ENCODE data around the gene COBL. TPM values are rescaled to one million over a fixed set of nuclear protein-coding genes. Genes with fewer than 3 reads are reported as not detected.
A peak's percentile ranks its signal among the peaks of the same experiment; 100 is the strongest.

COBL gene
- total RNA-seq, 1 donor from 2014 or later: 0.05 TPM

GRCh38 chr7:51303142-51303525 is 13.5 kb downstream of the COBL start:
- Mint-ChIP-seq H3K9me3 (no peaks in the 10 kb centered on the region), H3K27me3 (ENCODE audit: low read depth) (peaks cover 2% of the 10 kb centered on the region), H3K4me1 (no peaks in the 10 kb centered on the region), H3K36me3 (ENCODE audit: low read depth) (no peaks in the 10 kb centered on the region), H3K27ac (ENCODE audit: unreplicated experiment) (no peak overlapping the region), H3K4me3 (no peak overlapping the region)
- DNase-seq (ENCODE audit: low read depth, low spot score): no peak
- no peak for TF ChIP-seq CTCF (conservative IDR thresholded peaks at IDR 0.05)

- H3K27me3 Mint-ChIP-seq (ENCODE audit: low read depth): no peaks in the 10 kb centered on the region
- H3K36me3 Mint-ChIP-seq (ENCODE audit: low read depth): no peaks in the 10 kb centered on the region
- no peak for TF ChIP-seq CTCF (conservative IDR thresholded peaks at IDR 0.05)
- H3K9me3 Mint-ChIP-seq: no peaks in the 10 kb centered on the region
- H3K4me1 Mint-ChIP-seq: no peaks in the 10 kb centered on the region
- no peak overlapping the region for H3K4me3 Mint-ChIP-seq
- H3K27ac Mint-ChIP-seq (ENCODE audit: unreplicated experiment): no peak overlapping the region
- DNase-seq (ENCODE audit: low read depth, low spot score): no peak
These were observed 14.8 kb downstream of the COBL start for GRCh38 chr7:51301806-51302205.

- H3K4me3 Mint-ChIP-seq: no peak overlapping the region
- no peak overlapping the region for H3K27ac Mint-ChIP-seq (ENCODE audit: unreplicated experiment)
- H3K27me3 Mint-ChIP-seq (ENCODE audit: low read depth): no peaks in the 10 kb centered on the region
- no peaks in the 10 kb centered on the region for H3K36me3 Mint-ChIP-seq (ENCODE audit: low read depth)
- H3K4me1 Mint-ChIP-seq: no peaks in the 10 kb centered on the region
- TF ChIP-seq CTCF (conservative IDR thresholded peaks at IDR 0.05): no peak
- H3K9me3 Mint-ChIP-seq: no peaks in the 10 kb centered on the region
- DNase-seq (ENCODE audit: low read depth, low spot score): no peak
These were observed 15.6 kb downstream of the COBL start for GRCh38 chr7:51300762-51301674.

GRCh38 chr7:51299391-51300133 is 17.0 kb downstream of the COBL start:
- Mint-ChIP-seq H3K27me3 (ENCODE audit: low read depth) (no peaks in the 10 kb centered on the region), H3K9me3 (no peaks in the 10 kb centered on the region), H3K36me3 (ENCODE audit: low read depth) (no peaks in the 10 kb centered on the region), H3K27ac (ENCODE audit: unreplicated experiment) (no peak overlapping the region), H3K4me1 (no peaks in the 10 kb centered on the region), H3K4me3 (no peak overlapping the region)
- no peak for DNase-seq (ENCODE audit: low read depth, low spot score)
- TF ChIP-seq CTCF (conservative IDR thresholded peaks at IDR 0.05): peak; percentile 27

- H3K27me3 Mint-ChIP-seq (ENCODE audit: low read depth): no peaks in the 10 kb centered on the region
- no peaks in the 10 kb centered on the region for H3K9me3 Mint-ChIP-seq
- H3K36me3 Mint-ChIP-seq (ENCODE audit: low read depth): no peaks in the 10 kb centered on the region
- H3K4me3 Mint-ChIP-seq: no peak overlapping the region
- H3K27ac Mint-ChIP-seq (ENCODE audit: unreplicated experiment): no peak overlapping the region
- TF ChIP-seq CTCF (conservative IDR thresholded peaks at IDR 0.05): no peak
- no peaks in the 10 kb centered on the region for H3K4me1 Mint-ChIP-seq
- DNase-seq (ENCODE audit: low read depth, low spot score): no peak
These were observed 17.7 kb downstream of the COBL start for GRCh38 chr7:51298912-51299311.

All from neural crest cell (in vitro differentiated cells).